ENCODE measurements around the gene KCNJ2.

Gene KCNJ2

DNA sequence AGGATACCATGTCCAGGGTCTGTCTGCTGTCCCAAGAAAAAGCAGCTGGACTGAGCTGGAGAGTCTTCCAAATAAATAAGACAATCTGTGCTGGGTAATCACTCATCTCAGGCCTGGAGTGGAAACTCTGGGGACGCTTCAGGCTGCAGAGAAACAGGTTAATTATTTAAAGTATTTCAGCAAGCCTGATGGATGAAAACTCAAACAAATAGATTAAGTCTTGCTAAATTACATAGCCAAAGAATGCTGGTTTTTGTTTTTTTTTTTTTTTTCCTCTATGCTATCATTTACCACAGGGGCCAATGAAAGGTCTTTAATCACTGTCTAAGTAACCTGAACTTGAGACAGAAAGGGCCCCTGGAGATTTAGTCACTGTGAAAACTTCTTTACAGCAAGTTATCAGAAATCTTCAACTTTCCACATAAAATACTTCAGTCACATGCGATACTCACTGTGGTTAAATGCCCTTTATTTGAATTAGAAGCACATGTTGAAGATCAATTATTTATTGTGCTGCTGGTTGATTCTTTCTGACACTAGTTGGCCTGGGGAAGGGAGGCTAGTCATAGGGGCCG, 31.0 kb upstream of the KCNJ2 start:
- H3K4me2 ChIP-seq (ENCODE audit: low read depth, low read length, poor library complexity, severe bottlenecking), result no peak overlapping the region
- no peak overlapping the region for H3K9ac ChIP-seq (ENCODE audit: low read length)
- no peak overlapping the region for H3K27ac ChIP-seq (ENCODE audit: low read depth, low read length)

DNA sequence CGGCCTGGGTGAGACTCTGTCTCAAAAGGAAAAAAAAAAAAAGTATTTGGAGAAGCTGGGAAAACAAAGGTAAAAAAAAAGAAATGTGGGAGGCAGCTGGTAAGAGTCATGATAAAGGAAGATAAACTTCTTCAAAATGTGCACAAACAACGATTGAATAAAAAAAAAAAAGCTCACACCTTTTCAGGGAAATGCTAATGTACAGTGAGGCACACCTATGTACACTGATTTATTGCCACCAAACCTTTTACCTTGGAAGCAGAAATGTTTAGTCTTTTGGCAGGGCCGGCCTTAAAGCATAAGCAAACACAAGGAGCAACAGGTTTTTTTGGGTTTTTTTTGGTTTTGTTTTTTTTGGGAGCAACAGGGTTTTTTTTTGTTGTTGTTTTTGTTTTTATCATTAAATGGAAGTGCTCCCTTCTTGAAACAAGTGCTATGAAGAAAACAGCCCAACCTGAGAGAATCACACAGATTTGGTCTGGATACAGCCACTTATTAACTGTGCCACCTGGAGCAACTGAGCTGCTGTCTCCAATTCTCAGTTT, 29.8 kb upstream of the KCNJ2 start:
- no peak overlapping the region for H3K27ac ChIP-seq (ENCODE audit: low read depth, low read length)
- no peaks in the 10 kb centered on the region for H3K9me2 ChIP-seq (replicated peaks; ENCODE audit: insufficient read depth, low read length)
- no peak overlapping the region for H3K9ac ChIP-seq (ENCODE audit: low read length)
- no peaks in the 10 kb centered on the region for H4K20me1 ChIP-seq (ENCODE audit: low read depth, low read length)
- H2AFZ ChIP-seq (ENCODE audit: low read depth, low read length, severe bottlenecking), result no peak overlapping the region
- no peak for TF ChIP-seq EZH2phosphoT487 (conservative IDR thresholded peaks at IDR 0.05; ENCODE audit: low read length)
- TF ChIP-seq, protein P1, sequence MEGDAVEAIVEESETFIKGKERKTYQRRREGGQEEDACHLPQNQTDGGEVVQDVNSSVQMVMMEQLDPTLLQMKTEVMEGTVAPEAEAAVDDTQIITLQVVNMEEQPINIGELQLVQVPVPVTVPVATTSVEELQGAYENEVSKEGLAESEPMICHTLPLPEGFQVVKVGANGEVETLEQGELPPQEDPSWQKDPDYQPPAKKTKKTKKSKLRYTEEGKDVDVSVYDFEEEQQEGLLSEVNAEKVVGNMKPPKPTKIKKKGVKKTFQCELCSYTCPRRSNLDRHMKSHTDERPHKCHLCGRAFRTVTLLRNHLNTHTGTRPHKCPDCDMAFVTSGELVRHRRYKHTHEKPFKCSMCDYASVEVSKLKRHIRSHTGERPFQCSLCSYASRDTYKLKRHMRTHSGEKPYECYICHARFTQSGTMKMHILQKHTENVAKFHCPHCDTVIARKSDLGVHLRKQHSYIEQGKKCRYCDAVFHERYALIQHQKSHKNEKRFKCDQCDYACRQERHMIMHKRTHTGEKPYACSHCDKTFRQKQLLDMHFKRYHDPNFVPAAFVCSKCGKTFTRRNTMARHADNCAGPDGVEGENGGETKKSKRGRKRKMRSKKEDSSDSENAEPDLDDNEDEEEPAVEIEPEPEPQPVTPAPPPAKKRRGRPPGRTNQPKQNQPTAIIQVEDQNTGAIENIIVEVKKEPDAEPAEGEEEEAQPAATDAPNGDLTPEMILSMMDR (IDR thresholded peaks at IDR 0.05; ENCODE audit: insufficient read depth, low read length, poor library complexity, severe bottlenecking), result no peak
- H3K27me3 ChIP-seq (ENCODE audit: low read length), result no peaks in the 10 kb centered on the region
- H3K36me3 ChIP-seq (ENCODE audit: low read length), result no peaks in the 10 kb centered on the region
- no peak overlapping the region for H3K4me2 ChIP-seq (ENCODE audit: low read depth, low read length, poor library complexity, severe bottlenecking)
- H3K4me3 ChIP-seq (ENCODE audit: insufficient read depth, low read length, poor library complexity, severe bottlenecking), result no peak overlapping the region
- no peaks in the 10 kb centered on the region for H3F3A ChIP-seq (ENCODE audit: insufficient read depth)
- no peaks in the 10 kb centered on the region for H3K79me2 ChIP-seq (ENCODE audit: insufficient read depth, low read length)
- H3K9me3 ChIP-seq (ENCODE audit: insufficient read depth, low read length), result no peaks in the 10 kb centered on the region

More for the DNA sequence above, 31.0 kb upstream of the KCNJ2 start:
- no peaks in the 10 kb centered on the region for H3K9me2 ChIP-seq (replicated peaks; ENCODE audit: insufficient read depth, low read length)
- H3F3A ChIP-seq (ENCODE audit: insufficient read depth), result no peaks in the 10 kb centered on the region
- no peaks in the 10 kb centered on the region for H3K79me2 ChIP-seq (ENCODE audit: insufficient read depth, low read length)
- TF ChIP-seq, protein P1 (IDR thresholded peaks at IDR 0.05; ENCODE audit: insufficient read depth, low read length, poor library complexity, severe bottlenecking), result no peak
- no peak for TF ChIP-seq EZH2phosphoT487 (conservative IDR thresholded peaks at IDR 0.05; ENCODE audit: low read length)
- H3K36me3 ChIP-seq (ENCODE audit: low read length), result no peaks in the 10 kb centered on the region
- no peaks in the 10 kb centered on the region for H3K9me3 ChIP-seq (ENCODE audit: insufficient read depth, low read length)
- no peaks in the 10 kb centered on the region for H4K20me1 ChIP-seq (ENCODE audit: low read depth, low read length)
- H2AFZ ChIP-seq (ENCODE audit: low read depth, low read length, severe bottlenecking), result no peak overlapping the region
- no peaks in the 10 kb centered on the region for H3K27me3 ChIP-seq (ENCODE audit: low read length)
- H3K4me3 ChIP-seq (ENCODE audit: insufficient read depth, low read length, poor library complexity, severe bottlenecking), result no peak overlapping the region

DNA sequence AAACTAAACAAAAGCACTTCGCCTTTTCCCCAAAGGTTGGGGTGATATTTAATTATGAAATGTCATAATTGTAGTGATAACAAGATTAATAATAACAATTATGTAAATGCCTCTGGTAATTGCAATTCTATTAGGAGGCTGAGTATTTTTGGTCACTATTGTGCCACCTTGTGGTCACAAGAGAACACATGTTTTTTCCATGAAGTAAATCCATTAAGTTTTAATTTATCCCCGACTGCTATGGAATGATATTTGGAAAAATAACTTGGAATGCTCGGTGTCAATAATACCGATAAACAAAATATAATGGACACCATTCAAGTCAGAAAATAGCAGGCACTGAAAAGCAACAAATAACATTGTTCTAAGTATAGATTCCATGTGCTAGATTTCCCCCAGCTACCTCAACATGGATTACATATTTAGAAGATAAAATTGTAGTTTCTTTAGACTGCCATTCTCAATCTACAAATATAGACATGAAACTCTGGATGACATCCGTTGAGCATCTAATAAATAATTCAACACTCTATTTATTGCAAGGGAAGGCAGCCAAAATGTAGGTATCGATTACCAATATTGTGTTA, 25.0 kb upstream of the KCNJ2 start:
- H3K79me2 ChIP-seq (ENCODE audit: insufficient read depth, low read length), result no peaks in the 10 kb centered on the region
- no peak overlapping the region for H3K27ac ChIP-seq (ENCODE audit: low read depth, low read length)
- no peaks in the 10 kb centered on the region for H3K9me3 ChIP-seq (ENCODE audit: insufficient read depth, low read length)
- TF ChIP-seq, protein P1 (IDR thresholded peaks at IDR 0.05; ENCODE audit: insufficient read depth, low read length, poor library complexity, severe bottlenecking), result peak; percentile 64
- no peak for TF ChIP-seq EZH2phosphoT487 (conservative IDR thresholded peaks at IDR 0.05; ENCODE audit: low read length)
- no peaks in the 10 kb centered on the region for H4K20me1 ChIP-seq (ENCODE audit: low read depth, low read length)
- no peaks in the 10 kb centered on the region for H3K9me2 ChIP-seq (replicated peaks; ENCODE audit: insufficient read depth, low read length)
- H3K27me3 ChIP-seq (ENCODE audit: low read length), result no peaks in the 10 kb centered on the region
- no peak overlapping the region for H3K4me2 ChIP-seq (ENCODE audit: low read depth, low read length, poor library complexity, severe bottlenecking)
- no peak overlapping the region for H2AFZ ChIP-seq (ENCODE audit: low read depth, low read length, severe bottlenecking)
- H3F3A ChIP-seq (ENCODE audit: insufficient read depth), result no peaks in the 10 kb centered on the region
- no peak overlapping the region for H3K9ac ChIP-seq (ENCODE audit: low read length)
- H3K36me3 ChIP-seq (ENCODE audit: low read length), result no peaks in the 10 kb centered on the region
- no peak overlapping the region for H3K4me3 ChIP-seq (ENCODE audit: insufficient read depth, low read length, poor library complexity, severe bottlenecking)

Data from SU-DHL-6 (cell line).